ENCODE measurements around the gene LRRC70. TPM values are rescaled to one million over a fixed set of nuclear protein-coding genes. Genes with fewer than 3 reads are reported as not detected.

Gene LRRC70
- total and polyA plus RNA-seq, 2 of the 8 experiments (the other 6 are each of a cell fraction or from before 2014, with no cell fraction given): 0.62 to 0.67 TPM

GRCh38 chr5:62626534-62626933 lies 47.9 kb downstream of the LRRC70 start:
- Histone ChIP-seq H2BK5ac (ENCODE audit: low read depth, low read length) (no peak overlapping the region), H3K27me3 (replicated peaks in 1 of 4; ENCODE audit: control insufficient read depth in 3 of 4, extremely low read depth in 1 of 4, insufficient read depth in 3 of 4, low read length in 3 of 4) (peaks cover 0 to 3% (median 0%) of the 10 kb centered on the region in 4 experiments; a peak in 1 of 7 replicates), H2AK5ac (ENCODE audit: low read depth, low read length) (no peak overlapping the region), H2BK120ac (replicated peaks; ENCODE audit: low read depth, low read length) (no peak overlapping the region), H4K8ac (ENCODE audit: extremely low read depth, insufficient read depth, low read length) (no peak overlapping the region), H3K9me3 (ENCODE audit: insufficient read depth in 2 of 2, low read depth in 1 of 2, low read length in 1 of 2) (no peaks in the 10 kb centered on the region), H3K9ac (replicated peaks in 1 of 4; ENCODE audit: extremely low read depth in 1 of 4, low read depth in 3 of 4, low read length in 3 of 4) (no peak overlapping the region), H2BK20ac (ENCODE audit: low read length) (no peak overlapping the region), H2BK12ac (ENCODE audit: low read depth, low read length) (no peak overlapping the region), H3K79me1 (ENCODE audit: low read depth, low read length) (no peaks in the 10 kb centered on the region), H3K23me2 (ENCODE audit: low read depth, low read length) (no peaks in the 10 kb centered on the region), H3K14ac (ENCODE audit: insufficient read length) (no peak overlapping the region), H2AFZ (ENCODE audit: low read length) (no peak overlapping the region), H3K56ac (replicated peaks; ENCODE audit: insufficient read length, low read depth, low read length) (no peak overlapping the region), H4K20me1 (replicated peaks in 1 of 2; ENCODE audit: control insufficient read depth in 1 of 2, insufficient read depth in 2 of 2, low read length in 2 of 2) (no peaks in the 10 kb centered on the region), H4K91ac (replicated peaks; ENCODE audit: insufficient read length, low read length) (no peak overlapping the region), H3K27ac (ENCODE audit: low read depth, low read length) (no peak overlapping the region), H3K18ac (ENCODE audit: extremely low read depth, low read length) (no peak overlapping the region), H3K36me3 (ENCODE audit: control insufficient read depth in 2 of 4, insufficient read depth in 4 of 4, low read length in 3 of 4) (peaks cover 0 to 2% (median 0%) of the 10 kb centered on the region in 4 experiments; a peak in 2 of 8 replicates), H3K4me3 (ENCODE audit: extremely low read depth in 1 of 4, insufficient read depth in 2 of 4, low read depth in 3 of 4, low read length in 4 of 4) (peak overlapping the region in 1 of 4 experiments; percentile 20; a peak in 1 of 8 replicates), H3K79me2 (ENCODE audit: control insufficient read depth in 1 of 2, insufficient read depth in 2 of 2, low read length in 2 of 2) (no peaks in the 10 kb centered on the region; a peak in 1 of 4 replicates), H4K5ac (ENCODE audit: insufficient read length, low read depth, low read length) (no peak overlapping the region), H3K4ac (replicated peaks; ENCODE audit: insufficient read length, low read depth, low read length) (no peak overlapping the region), H3K4me1 (replicated peaks in 1 of 4; ENCODE audit: control insufficient read depth in 3 of 4, insufficient read depth in 4 of 4, low read length in 3 of 4) (peaks cover 0 to 13% (median 9%) of the 10 kb centered on the region in 4 experiments; a peak in 3 of 7 replicates), H3K4me2 (ENCODE audit: insufficient read depth in 1 of 2, low read depth in 2 of 2, low read length in 2 of 2) (peak overlapping the region; percentile 48 to 74; a peak in 3 of 4 replicates), H2BK15ac (ENCODE audit: low read length) (no peak overlapping the region), H3K23ac (ENCODE audit: insufficient read length) (no peak overlapping the region)
- no peak for FAIRE-seq
- CTCF ChIA-PET (ENCODE audit: partially characterized antibody): interaction anchor here (0.6 to 1.3 kb wide), 6 partner anchors 12 to 174 kb away, joined by 3 read pairs; no protein-coding TSS in a partner anchor
- POLR2A ChIA-PET (ENCODE audit: partially characterized antibody): no interaction called here
- peak in 1 of 2 experiments; percentile 33 for DNase-seq (ENCODE audit: low read depth in 1 of 2, low spot score in 2 of 2)
- WGBS, 2 experiments (ENCODE audit: extremely low coverage in 1 of 2, insufficient coverage in 1 of 2, insufficient read length in 1 of 2, insufficient replicate concordance in 2 of 2, low coverage in 1 of 2, low lambda C conversion rate in 2 of 2, missing lambda C conversion rate in 1 of 2): 38% methylated on average over 2 of the region's 2 CpGs; no CpG with 5 or more reads in 1 of the 2 experiments
- no peak for TF ChIP-seq RNF2 (IDR thresholded peaks at IDR 0.05; ENCODE audit: borderline replicate concordance, low read depth, low read length, missing control alignments, poor library complexity, severe bottlenecking)
- TF ChIP-seq SIX5 (IDR thresholded peaks at IDR 0.05; ENCODE audit: low read depth, low read length): no peak
- no peak for TF ChIP-seq USF2 (IDR thresholded peaks at IDR 0.05; ENCODE audit: low read length)
- TF ChIP-seq MAX (IDR thresholded peaks at IDR 0.05): no peak
- no peak for TF ChIP-seq CHD1 (IDR thresholded peaks at IDR 0.05; ENCODE audit: low read depth, low read length)
